Neural progenitor cell (in vitro differentiated cells): ENCODE measurements around the gene DIP2A.

Source experiments
- EZH2 ChIP-seq: fragments of 200-600 bp; sonication (generic); IDR thresholded peaks from 2 replicates; pipeline ENCODE4 v1.6.1; 2017; ENCODE audit warnings: antibody characterized with exemption, mild to moderate bottlenecking, moderate library complexity
- EZH2phosphoT487 ChIP-seq: fragments of 200-600 bp; sonication (generic); IDR thresholded peaks from 2 replicates; pipeline ENCODE4 v1.6.1; 2017; ENCODE audit warnings: antibody characterized with exemption
- TF ChIP-seq, protein P1 (sequence below): fragments of 200-600 bp; sonication (generic); IDR thresholded peaks from 2 replicates; pipeline ENCODE4 v1.5.1; 2017; ENCODE audit warnings: antibody characterized with exemption, mild to moderate bottlenecking

DNA sequence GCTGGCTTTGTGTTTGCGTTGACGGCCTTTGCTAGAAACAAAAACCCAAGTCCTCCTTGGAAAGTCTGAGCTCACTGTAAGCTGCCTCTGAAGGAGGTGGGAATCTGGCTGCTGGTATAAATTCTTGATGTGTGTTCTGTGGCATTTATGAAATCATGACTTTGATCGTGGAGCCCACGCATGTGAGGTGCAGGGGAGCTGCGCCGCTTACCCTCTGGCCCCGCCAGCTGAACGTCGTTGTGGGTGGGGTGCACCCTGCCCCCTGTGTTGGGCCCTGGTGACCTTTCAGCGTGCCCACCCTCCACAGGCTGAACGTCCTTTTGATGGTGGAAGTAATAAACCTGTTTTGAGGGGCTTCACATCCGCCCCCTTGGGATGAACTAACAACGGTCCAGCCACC is 21.2 kb upstream of the DIP2A start:
- TF ChIP-seq, protein P1, sequence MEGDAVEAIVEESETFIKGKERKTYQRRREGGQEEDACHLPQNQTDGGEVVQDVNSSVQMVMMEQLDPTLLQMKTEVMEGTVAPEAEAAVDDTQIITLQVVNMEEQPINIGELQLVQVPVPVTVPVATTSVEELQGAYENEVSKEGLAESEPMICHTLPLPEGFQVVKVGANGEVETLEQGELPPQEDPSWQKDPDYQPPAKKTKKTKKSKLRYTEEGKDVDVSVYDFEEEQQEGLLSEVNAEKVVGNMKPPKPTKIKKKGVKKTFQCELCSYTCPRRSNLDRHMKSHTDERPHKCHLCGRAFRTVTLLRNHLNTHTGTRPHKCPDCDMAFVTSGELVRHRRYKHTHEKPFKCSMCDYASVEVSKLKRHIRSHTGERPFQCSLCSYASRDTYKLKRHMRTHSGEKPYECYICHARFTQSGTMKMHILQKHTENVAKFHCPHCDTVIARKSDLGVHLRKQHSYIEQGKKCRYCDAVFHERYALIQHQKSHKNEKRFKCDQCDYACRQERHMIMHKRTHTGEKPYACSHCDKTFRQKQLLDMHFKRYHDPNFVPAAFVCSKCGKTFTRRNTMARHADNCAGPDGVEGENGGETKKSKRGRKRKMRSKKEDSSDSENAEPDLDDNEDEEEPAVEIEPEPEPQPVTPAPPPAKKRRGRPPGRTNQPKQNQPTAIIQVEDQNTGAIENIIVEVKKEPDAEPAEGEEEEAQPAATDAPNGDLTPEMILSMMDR: no peak
- TF ChIP-seq EZH2 (no peak), EZH2phosphoT487 (no peak)
